Dermis microvascular lymphatic vessel endothelial cell (primary cell): ENCODE data around the gene SLC22A6. TPM values are rescaled to one million over a fixed set of nuclear protein-coding genes. Genes with fewer than 3 reads are reported as not detected.

Source experiments
- DNase-seq, 2 donors: peaks; one replicate each; pipeline versions ENCODE4 v3.0.0 to v3.0.0-alpha.2; 2010; ENCODE audit warnings: low read depth in 2 of 2
- total RNA-seq: library from RNA; depleted of rRNA; stranded (reverse); fragments of >200 nt; gene quantifications from 2 replicates; pipeline ENCODE4 v1.2.1, GENCODE V29; 2014

The SLC22A6 gene
- total RNA-seq, result not detected in 2 replicates

GRCh38 chr11:62984451-62984991 is at the start of gene SLC22A6:
Gene SLC22A6, minus strand, starts transcription at chr11:62984967. Its CDS starts 277 bp downstream, at chr11:62984690.
- no peak for DNase-seq

GRCh38 chr11:63032457-63032856 is 47.7 kb upstream of the SLC22A6 start:
- no peak for DNase-seq

- DNase-seq, result peak; percentile 27 to 68
Measured at GRCh38 chr11:63023841-63024648, 39.3 kb upstream of the SLC22A6 start.

GRCh38 chr11:63023222-63023814 is 38.6 kb upstream of the SLC22A6 start:
- DNase-seq, result no peak

DNA sequence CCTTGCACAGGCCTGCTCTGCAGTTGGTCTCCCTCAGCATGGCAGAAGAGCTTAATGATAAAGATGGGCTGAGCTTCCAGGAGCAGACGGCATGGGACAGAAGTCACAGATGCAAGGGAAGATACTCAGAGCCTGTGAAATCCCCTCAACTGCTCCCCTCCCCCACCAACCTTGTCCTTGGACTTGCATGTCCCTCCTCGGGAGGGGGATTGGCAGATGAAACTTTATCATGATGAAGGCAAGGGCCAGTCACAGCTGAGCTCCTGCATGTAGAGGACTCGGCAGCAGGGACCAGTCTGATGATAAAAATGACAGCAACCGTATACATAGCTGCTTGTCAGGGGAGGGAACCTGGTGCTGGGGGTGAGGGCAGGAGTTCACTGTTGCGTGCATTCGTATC is 37.7 kb upstream of the SLC22A6 start:
- no peak for DNase-seq

DNA sequence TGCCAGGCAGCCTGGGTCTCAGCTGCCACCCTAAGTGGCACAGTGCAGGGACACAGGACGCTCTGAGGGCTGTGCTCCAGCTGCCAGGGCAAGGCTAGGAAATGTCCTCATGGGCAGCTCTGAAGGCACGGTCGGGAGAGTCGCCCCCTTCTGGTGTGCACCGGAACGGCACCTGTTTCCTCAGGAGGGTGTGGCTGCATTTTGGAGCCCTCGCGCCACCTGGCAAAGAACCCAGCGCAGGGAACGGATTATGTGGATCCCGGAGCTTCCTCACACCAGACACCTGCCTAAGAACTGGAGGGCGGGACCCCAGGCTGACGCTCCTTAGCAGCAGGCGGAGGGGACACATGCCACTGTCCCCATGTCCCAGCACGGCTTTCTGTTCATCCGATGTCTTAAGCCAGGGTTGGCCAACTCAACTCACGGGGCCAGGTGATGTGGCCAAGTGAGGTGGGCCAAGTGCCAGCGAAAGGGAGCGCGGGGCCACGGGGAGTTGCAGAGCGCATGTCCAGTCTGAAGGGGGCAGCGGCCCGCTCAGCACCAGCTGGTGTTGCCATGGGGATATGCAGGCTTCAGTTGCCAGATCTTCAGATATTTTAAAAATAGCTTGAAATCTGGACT is 36.0 kb upstream of the SLC22A6 start:
- DNase-seq, result no peak

GRCh38 chr11:63019506-63019905 is 34.7 kb upstream of the SLC22A6 start:
- no peak for DNase-seq

DNA sequence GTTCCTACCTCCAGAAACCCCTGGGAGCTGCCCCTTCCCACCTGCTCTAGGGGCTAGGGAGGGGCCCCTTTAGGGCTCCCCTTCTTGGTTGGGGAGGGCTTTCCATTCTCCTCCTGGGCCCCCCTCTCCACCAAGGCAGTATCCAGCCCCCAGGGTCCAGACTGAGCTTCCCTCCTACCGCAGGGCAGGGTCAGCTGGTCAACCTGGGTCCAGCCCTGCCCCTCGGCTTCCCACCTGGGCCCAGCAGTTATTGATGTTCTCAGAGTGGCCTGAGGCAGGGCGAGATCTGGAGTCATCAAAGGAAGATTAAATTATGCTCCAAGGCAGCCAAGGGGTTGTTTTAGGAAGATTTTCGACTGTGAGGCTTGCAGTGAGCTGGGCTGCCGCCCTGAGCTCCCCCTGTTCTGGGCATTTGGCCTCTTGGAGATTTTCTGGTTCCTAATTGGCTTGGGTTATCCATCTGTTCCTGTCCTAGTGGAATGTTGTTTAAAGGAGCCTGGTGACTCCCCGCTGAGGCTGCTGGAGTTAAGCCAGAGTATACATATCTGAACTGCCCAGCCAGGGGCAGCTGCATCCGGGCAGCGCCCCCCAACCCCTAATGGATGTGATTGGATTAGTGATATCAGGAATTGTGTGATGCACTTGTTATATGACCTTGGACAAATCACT is 32.7 kb upstream of the SLC22A6 start:
- peak; percentile 37 to 88 for DNase-seq

DNA sequence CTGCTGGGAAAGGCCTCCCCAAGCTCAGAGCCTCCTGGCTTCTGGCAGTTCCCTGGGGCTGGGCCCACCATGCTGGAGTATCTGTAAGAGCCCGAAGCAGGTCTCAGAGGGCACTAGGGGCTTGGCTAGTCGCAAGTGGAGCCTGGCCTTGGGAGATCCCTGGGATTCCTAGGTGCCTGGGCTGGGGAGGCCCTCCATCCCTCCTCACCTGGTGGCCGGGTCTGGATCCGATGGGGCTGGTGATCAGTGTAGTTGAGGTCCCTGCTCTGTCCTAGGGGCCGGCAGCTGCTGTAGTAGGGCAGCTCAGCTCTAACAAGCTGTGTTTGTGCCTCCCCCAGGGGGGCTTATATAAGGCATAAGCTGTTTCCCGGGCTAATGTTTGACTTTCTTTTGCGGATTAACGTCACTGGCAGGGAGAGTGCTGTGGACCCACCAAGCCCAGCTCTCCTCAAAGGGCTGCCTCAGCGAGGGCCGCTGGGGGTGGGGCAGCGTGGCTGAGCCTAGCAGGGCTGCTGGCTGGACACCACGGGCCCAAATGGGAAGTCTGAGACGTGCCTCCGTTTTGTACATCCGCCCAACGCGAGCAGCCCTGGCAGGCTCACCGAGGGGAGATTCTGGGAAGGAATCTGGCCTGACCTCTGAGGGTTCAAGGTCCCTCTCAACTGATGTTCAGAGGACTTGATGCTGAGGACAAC is 30.9 kb upstream of the SLC22A6 start, which contains the start of gene SLC22A8:
TSS of gene SLC22A8 (minus strand) at position 321 of the 695 bp plus-strand sequence. CDS start 883 bp downstream, outside the sequence.
- DNase-seq, result no peak

DNA sequence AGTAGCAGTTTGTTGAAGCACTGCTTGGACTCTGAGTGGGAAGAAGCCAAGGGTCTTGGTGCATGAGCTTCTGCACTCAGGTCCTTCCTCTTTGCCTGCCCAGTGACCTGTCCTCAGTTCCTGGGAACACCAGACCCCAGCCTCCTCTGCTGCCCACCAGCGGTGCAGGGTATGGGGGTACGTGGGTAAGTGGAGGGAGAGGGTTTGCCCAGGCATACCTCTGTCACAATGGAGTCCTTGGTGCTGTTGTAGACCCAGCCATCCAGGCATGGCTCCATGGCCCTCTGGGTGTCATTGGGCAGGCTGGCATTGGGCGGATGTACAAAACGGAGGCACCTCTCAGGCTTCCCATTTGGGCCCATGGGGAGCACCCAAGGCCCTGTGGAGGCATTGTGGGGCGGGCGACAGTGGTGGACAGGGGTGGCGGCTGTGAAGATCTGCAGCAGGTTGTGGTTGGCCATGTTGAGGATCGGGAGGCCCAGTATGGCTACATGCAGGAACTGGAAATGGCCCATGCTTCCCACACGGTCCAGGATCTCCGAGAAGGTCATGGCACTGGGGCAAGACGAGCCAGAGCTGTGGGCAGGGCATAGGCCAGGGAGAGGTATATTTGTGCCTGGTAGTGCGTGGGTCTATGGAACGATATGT is 29.8 kb upstream of the SLC22A6 start:
- DNase-seq, result no peak

DNA sequence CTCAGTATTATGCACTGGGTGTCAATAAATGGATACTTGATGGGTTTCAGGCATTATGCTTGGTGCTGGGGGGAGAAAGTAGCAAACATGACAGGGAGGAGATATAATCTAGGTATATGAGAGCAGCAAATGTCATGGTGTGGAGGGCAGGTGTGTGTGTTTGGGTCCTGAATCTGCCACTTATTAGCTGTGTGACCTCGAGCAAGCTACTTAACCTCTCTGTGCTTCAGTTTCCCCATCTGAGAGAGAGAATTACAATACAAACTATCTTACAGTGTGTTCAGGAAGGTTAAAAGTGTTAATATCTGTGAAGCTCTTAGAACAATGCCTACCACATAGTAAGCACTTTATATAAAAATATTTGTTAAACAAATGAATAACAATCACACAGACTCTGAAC is 28.1 kb upstream of the SLC22A6 start:
- DNase-seq, result no peak

DNA sequence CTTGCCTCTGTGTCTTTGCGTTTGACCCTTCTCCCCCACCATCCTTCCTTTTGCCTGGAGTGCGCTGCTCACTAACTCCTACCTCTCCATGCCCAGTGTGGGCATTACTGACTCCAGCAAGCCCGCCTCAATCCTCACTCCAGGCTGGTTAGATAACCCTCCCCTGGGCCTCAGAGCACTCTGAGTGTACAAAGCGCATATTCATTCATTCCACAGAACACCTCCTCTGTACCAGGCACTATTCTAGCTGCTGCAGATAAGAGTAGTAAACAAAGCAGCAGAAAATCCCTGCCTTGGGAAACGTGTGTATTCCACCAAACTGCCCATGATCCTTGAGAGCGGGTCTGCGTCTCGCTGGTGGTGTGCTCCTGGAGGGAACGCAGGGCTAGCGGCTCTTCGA is 27.7 kb upstream of the SLC22A6 start:
- DNase-seq, result no peak

GRCh38 chr11:63010934-63011439 is 26.2 kb upstream of the SLC22A6 start:
- DNase-seq, result no peak

DNA sequence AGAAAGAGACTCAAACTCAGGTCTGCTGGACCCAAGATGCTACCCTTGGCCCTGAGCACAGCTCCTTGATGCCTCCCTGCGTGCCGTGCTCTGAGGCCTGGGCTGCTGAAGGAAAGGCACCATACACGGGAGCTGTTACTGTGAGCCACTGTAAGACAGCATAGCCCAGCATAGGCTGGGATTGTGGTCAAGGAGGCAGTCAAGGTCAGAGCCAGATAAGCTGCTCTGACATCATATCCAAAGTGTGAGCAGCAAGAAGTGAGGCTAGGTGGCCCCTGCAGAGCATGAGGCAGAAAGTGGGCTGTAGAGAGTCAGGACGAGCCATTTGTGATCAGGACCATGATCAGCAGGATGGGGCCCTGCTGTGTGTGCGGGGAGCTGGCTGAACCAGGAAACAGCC is 23.2 kb upstream of the SLC22A6 start:
- no peak for DNase-seq

DNA sequence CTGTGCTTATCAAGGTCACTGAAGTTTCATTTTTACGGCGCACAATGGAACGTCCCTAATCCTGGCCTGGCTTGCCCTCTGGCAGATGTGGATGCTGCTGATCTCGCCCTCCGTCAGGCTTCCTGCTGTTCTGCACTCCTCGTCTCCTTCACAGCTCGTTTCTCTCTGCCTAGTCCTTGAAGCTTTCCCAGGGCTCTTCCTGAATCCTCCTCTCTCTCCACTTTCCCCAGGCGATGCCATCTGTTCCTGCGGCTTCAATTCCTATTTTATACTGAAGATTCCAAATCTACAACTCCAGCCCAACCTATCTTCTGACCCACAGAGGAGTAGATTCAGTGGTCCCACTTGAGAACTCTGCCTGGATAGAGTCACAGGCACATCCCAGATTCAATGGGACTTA is 16.7 kb upstream of the SLC22A6 start:
- DNase-seq, result no peak

DNA sequence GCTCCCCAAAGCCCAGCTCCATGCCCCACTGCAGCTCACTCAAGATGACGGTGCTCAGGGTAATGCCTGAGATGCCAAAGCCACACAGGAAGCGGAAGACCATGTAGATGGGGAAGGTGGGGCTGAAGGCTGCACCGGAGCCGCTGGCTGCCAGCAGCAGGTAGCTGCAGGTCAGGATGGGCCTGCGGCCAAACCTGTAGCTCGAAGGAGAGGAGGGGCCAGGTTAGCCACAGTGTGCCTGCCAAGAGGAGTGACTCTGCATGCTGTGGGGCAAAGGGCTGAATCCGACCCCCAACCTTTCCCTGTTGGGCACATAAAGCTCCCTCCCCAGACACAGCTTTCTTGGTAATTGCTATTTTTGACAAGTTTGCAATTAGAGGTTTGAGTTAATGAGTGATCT is 14.9 kb upstream of the SLC22A6 start:
- no peak for DNase-seq

DNA sequence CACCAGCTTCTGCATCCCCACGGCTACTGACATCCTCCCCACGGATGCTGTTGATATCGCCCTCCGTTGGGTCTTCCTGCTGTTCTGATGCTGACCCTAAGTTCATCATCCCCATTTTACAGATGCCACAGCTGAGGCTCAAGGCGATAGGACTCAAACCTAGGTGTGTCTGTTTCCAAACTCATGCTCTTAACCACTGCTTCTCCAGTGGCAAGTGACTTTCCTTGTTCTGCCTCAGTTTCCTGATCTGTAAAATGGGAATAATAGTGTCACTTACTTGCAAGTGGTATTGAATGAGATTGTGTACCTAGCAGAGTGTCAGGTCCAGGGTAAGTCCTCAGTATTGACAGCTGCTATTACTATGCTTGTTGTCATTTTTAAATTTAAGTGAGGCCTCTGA is 14.4 kb upstream of the SLC22A6 start:
- no peak for DNase-seq

DNA sequence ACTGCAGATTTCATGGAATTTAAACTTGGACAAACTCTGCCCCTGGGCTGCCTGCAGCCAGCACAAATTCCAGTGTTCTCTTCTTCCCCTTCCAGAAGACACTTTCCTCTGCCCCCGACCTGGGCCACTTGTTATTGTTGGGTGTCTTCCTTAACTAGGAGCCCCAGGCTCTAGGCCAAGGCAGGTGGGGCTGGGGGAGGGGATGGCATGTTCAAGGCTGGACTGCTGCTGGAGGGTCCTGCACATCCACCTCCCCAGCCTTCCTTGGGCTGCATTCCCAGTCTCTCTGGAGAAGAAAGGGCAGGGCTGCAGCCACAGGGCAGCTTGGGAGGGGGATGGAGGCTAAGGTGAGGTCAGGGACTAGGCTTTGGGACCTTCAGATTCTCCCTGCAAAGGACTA is 11.5 kb upstream of the SLC22A6 start:
- no peak for DNase-seq

DNA sequence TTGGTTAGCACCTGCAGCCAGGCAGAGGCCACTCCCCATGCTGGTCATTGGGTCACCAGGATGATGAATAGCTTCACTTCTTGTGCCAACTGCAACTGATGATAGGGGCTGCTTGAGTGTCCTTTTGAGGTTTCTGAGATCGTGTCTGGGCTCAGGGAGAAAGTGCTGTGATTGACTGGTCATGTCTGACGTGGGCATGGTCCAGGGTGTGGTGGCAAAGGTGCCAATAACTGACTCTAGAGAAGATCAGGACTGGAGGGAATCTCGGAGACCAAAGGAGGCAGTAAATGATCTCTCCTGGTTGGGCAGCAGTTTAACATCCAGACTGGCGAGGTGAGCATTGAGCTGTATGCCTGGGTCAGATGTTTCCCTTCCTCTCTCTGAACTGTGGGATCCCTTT is 10.0 kb upstream of the SLC22A6 start:
- DNase-seq, result no peak

DNA sequence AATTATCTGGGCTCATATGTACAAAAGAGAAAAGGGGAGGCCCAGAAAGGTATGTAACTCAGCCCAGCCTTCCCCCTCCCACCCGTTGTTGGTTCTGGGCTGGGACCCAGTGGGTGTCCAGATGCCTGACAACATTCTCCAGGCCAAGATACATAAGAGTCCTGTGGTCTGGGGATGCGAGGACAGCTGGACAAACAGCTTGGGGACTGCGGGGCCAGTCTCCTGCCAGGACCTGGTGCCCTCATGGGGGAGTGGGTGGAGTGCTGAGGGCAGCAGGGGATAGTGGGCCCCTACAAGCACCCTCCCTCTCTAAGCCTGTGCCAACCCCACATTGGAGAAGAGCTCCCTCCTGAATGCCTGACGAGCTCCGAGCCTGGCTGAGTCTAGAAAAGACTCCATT is 3.5 kb upstream of the SLC22A6 start:
- no peak for DNase-seq
